Common myeloid progenitor, CD34-positive (primary cell): ENCODE results near the gene DKKL1.

Experiments
- CTCF ChIA-PET: fragments of 350-600 bp; sonication (Branson Sonifier 250); formaldehyde crosslinking; loops from one replicate; lab custom pipeline; 2021; ENCODE audit warnings: antibody characterized with exemption; lab: Charles Lee
- POLR2A ChIA-PET: fragments of 350-600 bp; sonication (Branson Sonifier 250); formaldehyde crosslinking; loops from one replicate; lab custom pipeline; 2021; ENCODE audit warnings: antibody characterized with exemption; lab: Charles Lee
- DNase-seq, 3 donors: peaks; one replicate each; pipeline versions ENCODE4 v3.0.0 to v3.0.0-alpha.2; 2013
- H3K27ac ChIP-seq, 2 experiments: 1 replicate in 1 of 2; 2 replicates in 1 of 2; pipeline ENCODE4 v1.7.0; 2013; ENCODE audit warnings: inconsistent platforms in 2 of 2, low read length in 2 of 2, mild to moderate bottlenecking in 2 of 2, low read depth in 1 of 2, moderate library complexity in 1 of 2; ENCODE audit not compliant: severe bottlenecking in 2 of 2, insufficient read depth in 1 of 2, poor library complexity in 1 of 2
- H3K27me3 ChIP-seq, 5 experiments: replicated peaks in 2 of 5; 1 replicate in 3 of 5; 2 replicates in 2 of 5; pipeline versions ENCODE4 v1.6.1 to v1.7.0; 2013; ENCODE audit warnings: low read length in 4 of 5, mild to moderate bottlenecking in 2 of 5, moderate library complexity in 2 of 5, inconsistent platforms in 1 of 5; ENCODE audit not compliant: insufficient read depth in 5 of 5, control insufficient read depth in 4 of 5
- H3K36me3 ChIP-seq, 4 experiments: 1 replicate in 2 of 4; 2 replicates in 2 of 4; pipeline versions ENCODE4 v1.6.1 to v1.7.0; 2013; ENCODE audit warnings: low read length in 3 of 4, control low read depth in 1 of 4, mild to moderate bottlenecking in 1 of 4; ENCODE audit not compliant: control insufficient read depth in 4 of 4, insufficient read depth in 4 of 4
- H3K4me1 ChIP-seq, 4 experiments: 1 replicate in 3 of 4; 2 replicates in 1 of 4; pipeline versions ENCODE4 v1.6.1 to v1.7.1; 2013; ENCODE audit warnings: low read length in 3 of 4, mild to moderate bottlenecking in 3 of 4, control low read depth in 1 of 4, inconsistent platforms in 1 of 4, moderate library complexity in 1 of 4; ENCODE audit not compliant: control insufficient read depth in 4 of 4, insufficient read depth in 4 of 4; ENCODE audit errors: control extremely low read depth in 1 of 4
- H3K4me3 ChIP-seq, 7 experiments: 1 replicate in 4 of 7; 2 replicates in 3 of 7; pipeline versions ENCODE4 v1.5.1 to v1.7.0; 2013; ENCODE audit warnings: mild to moderate bottlenecking in 7 of 7, low read length in 6 of 7, moderate library complexity in 6 of 7, inconsistent platforms in 2 of 7, low read depth in 2 of 7, control low read depth in 1 of 7; ENCODE audit not compliant: insufficient read depth in 4 of 7, control insufficient read depth in 1 of 7; ENCODE audit errors: extremely low read depth in 1 of 7
- H3K9me3 ChIP-seq, 5 experiments: 1 replicate in 4 of 5; 2 replicates in 1 of 5; pipeline versions ENCODE4 v1.6.1 to v1.7.1; 2013; ENCODE audit warnings: low read length in 4 of 5, mild to moderate bottlenecking in 2 of 5, inconsistent platforms in 1 of 5, low read depth in 1 of 5, moderate library complexity in 1 of 5; ENCODE audit not compliant: control insufficient read depth in 4 of 5, insufficient read depth in 2 of 5; ENCODE audit errors: control extremely low read depth in 1 of 5
- WGBS: methylation state at CpG from one replicate; pipeline ENCODE4 v1.1.5; 2013; ENCODE audit not compliant: insufficient coverage; 5-methylcytosine and 5-hydroxymethylcytosine counted together

Gene DKKL1

DNA sequence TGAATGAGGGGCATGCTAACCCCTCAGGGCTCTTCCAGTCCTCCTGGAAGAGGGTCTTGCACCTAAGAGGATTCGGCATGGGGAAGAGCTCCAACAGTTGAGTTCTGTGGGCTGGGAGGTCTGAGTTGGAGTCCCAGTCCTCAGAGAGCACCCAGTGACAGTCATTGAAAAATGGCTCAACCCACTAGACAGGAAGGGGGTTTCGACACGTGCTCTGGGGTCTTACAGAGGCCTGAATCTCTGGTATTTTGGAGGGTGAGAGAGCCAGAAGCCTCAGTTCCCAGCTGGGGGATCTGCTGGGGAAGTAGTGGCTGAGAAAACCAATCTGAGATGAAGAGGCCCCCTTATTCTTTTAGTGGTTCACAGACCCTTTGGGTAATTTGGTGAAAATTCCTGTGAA, 50.6 kb downstream of the DKKL1 start:
- DNase-seq = no peak
- no peak overlapping the region for H3K4me3 ChIP-seq
- peaks cover 0 to 7% (median under 1%) of the 10 kb centered on the region in 5 experiments for H3K27me3 ChIP-seq
- H3K36me3 ChIP-seq = no peaks in the 10 kb centered on the region
- H3K4me1 ChIP-seq = peaks cover 0 to 46% (median 24%) of the 10 kb centered on the region in 4 experiments
- no peaks in the 10 kb centered on the region for H3K9me3 ChIP-seq
- ChIA-PET POLR2A (no interaction called here), CTCF (interaction anchor here (1.8 kb wide), 1 partner anchor 23 kb away, joined by 8 read pairs; no protein-coding TSS in a partner anchor)
- 93% methylated on average over 3 of the region's 3 CpGs for WGBS
- no peak overlapping the region for H3K27ac ChIP-seq

DNA sequence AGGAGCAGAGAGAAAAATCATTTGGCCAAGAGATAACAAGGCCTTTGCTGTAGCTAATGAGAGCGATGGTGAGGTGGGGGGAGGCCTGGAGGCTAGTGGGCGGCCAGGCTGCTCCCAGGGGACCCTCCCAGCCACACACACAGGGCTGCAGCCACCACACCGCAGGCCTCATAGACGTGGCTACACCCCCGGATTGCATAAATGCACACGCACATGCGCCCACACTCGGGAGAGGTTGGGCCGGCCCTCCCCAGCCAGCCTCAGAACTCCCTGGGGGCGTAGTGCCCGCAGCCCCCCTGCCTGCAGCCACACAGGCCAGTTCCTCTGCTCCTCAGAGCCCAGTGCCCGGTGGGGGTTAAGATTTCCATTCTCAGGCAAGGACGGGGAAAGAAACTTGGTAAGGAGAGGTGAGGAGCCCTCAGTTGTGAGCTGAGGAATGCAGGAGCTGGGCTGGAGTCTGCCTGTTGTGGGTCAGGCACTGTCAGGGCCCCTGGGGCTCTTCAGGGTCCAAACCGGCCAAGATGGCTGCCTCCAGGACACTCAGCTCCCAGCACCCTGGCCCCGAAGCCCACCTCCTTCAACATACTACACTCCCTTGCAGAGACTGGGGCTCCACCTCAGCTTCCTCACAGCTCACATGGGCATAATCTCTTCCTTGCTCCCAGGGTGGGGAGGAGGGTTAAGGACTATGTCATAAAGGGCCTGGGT, 51.6 kb downstream of the DKKL1 start:
- H3K9me3 ChIP-seq = no peaks in the 10 kb centered on the region
- H3K27me3 ChIP-seq = peaks cover 0 to 15% (median 8%) of the 10 kb centered on the region in 5 experiments
- CTCF ChIA-PET = interaction anchor here (1.4 kb wide), 1 partner anchor 10 kb away, joined by 6 read pairs; the partner anchor contains the start of gene GFY
- no peak overlapping the region for H3K4me3 ChIP-seq
- H3K27ac ChIP-seq = no peak overlapping the region
- H3K36me3 ChIP-seq = no peaks in the 10 kb centered on the region
- POLR2A ChIA-PET = interaction anchor here (0.7 kb wide), 1 partner anchor 615 kb away, joined by 3 read pairs; no protein-coding TSS in a partner anchor
- H3K4me1 ChIP-seq = peaks cover 0 to 37% (median 16%) of the 10 kb centered on the region in 4 experiments
- WGBS = 91% methylated on average over 10 of the region's 15 CpGs
- no peak for DNase-seq

DNA sequence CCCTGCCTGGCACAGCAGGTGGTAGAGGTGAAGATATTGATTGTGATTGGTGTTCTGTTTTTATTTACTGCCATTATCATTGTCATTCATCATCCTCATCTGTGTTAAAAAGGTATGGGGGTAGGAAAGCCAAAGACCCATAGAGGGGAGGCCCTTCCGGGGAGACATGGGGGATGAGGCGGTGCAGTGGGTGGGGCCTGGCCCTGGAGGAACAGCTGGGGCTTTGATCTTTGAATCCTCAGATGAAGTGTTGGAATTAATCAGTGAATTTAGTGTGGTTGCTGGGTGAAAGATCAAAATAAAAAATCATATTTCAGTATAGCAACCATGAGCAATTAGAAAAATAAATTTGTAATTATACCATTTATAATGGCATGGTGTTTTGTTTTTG, 52.1 kb downstream of the DKKL1 start:
- Histone ChIP-seq H3K27ac (no peak overlapping the region), H3K9me3 (no peaks in the 10 kb centered on the region), H3K4me3 (no peak overlapping the region), H3K36me3 (no peaks in the 10 kb centered on the region), H3K27me3 (peaks cover 4 to 21% (median 14%) of the 10 kb centered on the region in 5 experiments), H3K4me1 (peaks cover 0 to 38% (median 18%) of the 10 kb centered on the region in 4 experiments)
- POLR2A ChIA-PET = interaction anchor here (0.5 to 0.7 kb wide), 2 partner anchors 21 to 616 kb away, joined by 3 read pairs; no protein-coding TSS in a partner anchor
- CTCF ChIA-PET = interaction anchor here (1.3 to 1.4 kb wide), 2 partner anchors 9 to 25 kb away, joined by 4 to 6 read pairs; partner anchors contain the start of gene GFY
- 100% methylated on average over 2 of the region's 2 CpGs for WGBS
- DNase-seq = no peak

DNA sequence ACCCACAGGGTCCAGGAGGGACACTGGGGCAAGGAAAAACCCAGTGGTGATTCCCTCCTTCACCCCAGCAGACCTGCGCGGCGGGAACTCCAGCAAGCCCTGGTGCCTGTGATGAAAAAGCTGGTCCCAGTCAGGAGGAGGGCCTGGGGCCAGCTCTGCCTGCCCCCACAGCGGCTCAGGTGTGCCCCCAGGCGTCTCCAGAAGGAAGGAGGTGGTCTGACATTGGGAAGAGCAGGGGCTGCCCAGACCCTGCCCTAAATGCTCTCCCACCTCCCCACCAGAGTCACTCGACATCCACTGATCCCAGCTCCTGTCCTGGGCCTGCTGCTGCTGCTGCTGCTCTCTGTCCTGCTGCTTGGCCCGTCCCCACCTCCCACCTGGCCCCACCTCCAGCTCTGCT, 53.4 kb downstream of the DKKL1 start:
- WGBS = 96% methylated on average over 6 of the region's 7 CpGs

DNA sequence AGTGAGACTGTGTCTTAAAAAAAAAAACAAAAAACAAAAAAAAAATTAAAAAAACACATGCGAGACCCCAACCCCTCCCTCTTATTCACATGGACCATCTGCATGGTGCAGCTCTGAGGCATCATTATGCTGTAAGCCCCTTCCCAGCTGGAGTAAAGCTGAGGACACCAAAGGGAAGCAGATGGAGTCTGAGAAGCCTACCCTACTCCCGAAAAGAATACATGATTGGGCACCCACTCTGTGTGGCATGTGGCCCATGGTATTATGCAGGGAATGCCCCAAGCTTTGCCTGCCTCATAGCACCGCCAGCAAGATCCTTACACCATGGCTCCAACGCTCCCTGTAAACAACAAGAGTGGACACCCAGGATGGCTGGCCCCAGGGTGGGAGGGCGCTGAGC, 54.8 kb downstream of the DKKL1 start:
- H3K36me3 ChIP-seq = no peaks in the 10 kb centered on the region
- H3K27me3 ChIP-seq = peaks cover 5 to 45% (median 28%) of the 10 kb centered on the region in 5 experiments
- no peak overlapping the region for H3K4me3 ChIP-seq
- H3K9me3 ChIP-seq = no peaks in the 10 kb centered on the region
- WGBS = 100% methylated on average over 3 of the region's 5 CpGs
- CTCF ChIA-PET = interaction anchor here (1.4 to 2.6 kb wide), 4 partner anchors 10 to 15 kb away, joined by 4 to 9 read pairs (median 7); no protein-coding TSS in a partner anchor
- DNase-seq = no peak
- peaks cover 0 to 49% (median 34%) of the 10 kb centered on the region in 4 experiments for H3K4me1 ChIP-seq
- H3K27ac ChIP-seq = no peak overlapping the region
- POLR2A ChIA-PET = no interaction called here

More for the DNA sequence above, 53.4 kb downstream of the DKKL1 start:
- DNase-seq = no peak
- ChIA-PET CTCF (interaction anchor here (1.0 to 1.4 kb wide), 4 partner anchors 8 to 28 kb away, joined by 3 to 6 read pairs (median 4); partner anchors contain the start of gene GFY), POLR2A (no interaction called here)
- Histone ChIP-seq H3K27ac (no peak overlapping the region), H3K4me3 (no peak overlapping the region), H3K9me3 (no peaks in the 10 kb centered on the region), H3K4me1 (peaks cover 0 to 42% (median 26%) of the 10 kb centered on the region in 4 experiments), H3K27me3 (peaks cover 5 to 33% (median 24%) of the 10 kb centered on the region in 5 experiments), H3K36me3 (no peaks in the 10 kb centered on the region)

DNA sequence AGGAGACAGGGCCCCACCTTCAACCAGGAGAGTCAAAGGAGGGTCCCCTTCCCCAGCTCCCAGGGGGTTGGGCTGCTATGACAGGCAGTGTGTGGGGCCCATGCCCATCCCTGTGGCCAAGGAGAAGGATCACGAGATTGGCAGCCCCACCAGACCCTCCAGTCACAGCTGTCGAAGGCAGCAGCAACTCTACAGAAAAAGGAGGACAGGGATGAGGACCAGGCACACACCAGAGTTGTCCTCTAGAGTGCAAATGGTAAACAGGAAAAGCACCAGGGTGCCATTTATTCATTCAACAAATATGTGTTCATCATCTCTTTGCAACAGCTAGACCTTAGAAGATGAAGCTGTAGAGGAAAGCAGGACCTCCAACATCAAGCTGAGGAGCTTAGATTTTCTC, 55.5 kb downstream of the DKKL1 start:
- Histone ChIP-seq H3K36me3 (no peaks in the 10 kb centered on the region), H3K27me3 (peaks cover 5 to 51% (median 33%) of the 10 kb centered on the region in 5 experiments), H3K4me3 (no peak overlapping the region), H3K27ac (no peak overlapping the region), H3K4me1 (peaks cover 0 to 46% (median 38%) of the 10 kb centered on the region in 4 experiments), H3K9me3 (no peaks in the 10 kb centered on the region)
- POLR2A ChIA-PET = no interaction called here
- CTCF ChIA-PET = interaction anchor here (1.7 to 2.6 kb wide), 3 partner anchors 10 to 15 kb away, joined by 6 to 9 read pairs (median 8); no protein-coding TSS in a partner anchor
- WGBS = 100% methylated on average over 1 of the region's 2 CpGs
- DNase-seq = no peak
